Limb (tissue), 2 donors: ENCODE measurements around the gene WDR27.
"Not testable (repeated sequence)": the region's sequence is repeated elsewhere in the genome, so short reads cannot be mapped to it uniquely, and the experiment has no call there.

ENCODE experiments used
- DNase-seq, 2 donors: peaks; one replicate each; pipeline ENCODE4 v3.0.0-alpha.2; 2016; ENCODE audit errors: extremely low spot score in 2 of 2

Gene WDR27

DNA sequence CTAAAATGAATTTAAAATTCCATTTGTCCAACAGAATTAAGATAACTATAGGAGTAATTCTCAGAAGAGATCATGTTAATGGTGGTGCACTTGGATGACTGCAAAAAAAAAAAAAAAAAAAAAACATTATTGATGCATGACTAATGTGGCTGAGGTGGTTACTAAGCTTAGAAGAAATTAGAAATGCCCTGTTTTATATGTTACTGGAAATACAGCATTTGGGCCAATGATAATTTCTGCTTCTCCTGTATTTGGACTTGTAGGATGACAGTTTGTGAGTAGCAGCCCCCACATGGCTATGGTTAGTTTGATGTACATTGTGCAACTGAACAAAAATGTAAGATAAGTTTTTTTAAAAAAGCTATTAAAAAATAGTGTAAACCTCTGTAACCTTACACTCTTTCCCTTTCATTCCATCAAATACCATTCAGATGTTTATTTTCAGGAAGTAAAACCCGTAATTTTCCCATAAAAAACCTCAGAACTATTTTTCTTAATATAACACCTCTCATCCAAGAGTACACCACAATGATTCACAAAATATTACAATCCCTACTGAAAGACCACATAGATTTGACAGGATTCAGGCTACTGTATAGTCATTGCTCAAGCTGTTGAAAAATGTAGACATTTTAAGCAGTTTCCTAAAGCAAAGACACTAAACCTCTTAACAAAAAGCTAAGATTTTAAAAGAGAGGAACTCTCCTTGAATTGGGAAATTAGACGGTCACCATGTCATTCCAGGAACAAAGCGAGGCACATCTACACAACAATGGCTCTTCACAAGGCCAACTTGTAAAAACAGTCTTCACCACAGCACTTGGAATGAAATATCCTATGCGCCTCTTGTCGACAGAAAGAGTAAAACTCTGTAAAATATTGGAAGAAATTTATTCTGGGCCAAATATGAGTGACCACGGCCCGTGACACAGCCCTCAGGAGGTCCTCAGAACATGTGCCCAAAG is 83.0 kb downstream of the WDR27 start:
- no peak for DNase-seq

DNA sequence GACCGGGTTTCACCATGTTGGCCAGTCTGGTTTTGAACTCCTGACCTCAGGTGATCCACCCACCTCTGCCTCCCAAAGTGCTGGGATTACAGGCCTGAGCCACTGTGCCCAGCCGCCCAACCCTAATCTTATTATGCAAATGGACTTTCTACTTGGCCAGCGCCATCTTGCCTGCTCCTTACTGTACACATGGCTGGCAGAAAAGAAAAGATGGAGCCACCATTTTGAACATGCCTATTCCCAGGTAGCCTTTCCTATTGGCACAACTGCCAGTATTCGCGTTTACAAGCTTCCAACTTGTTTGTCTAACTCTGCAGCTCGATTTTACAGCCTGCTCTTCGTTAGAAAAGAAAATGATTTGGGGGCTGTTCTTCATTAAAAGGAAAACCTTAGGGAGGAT is 84.3 kb downstream of the WDR27 start:
- no peak for DNase-seq

DNA sequence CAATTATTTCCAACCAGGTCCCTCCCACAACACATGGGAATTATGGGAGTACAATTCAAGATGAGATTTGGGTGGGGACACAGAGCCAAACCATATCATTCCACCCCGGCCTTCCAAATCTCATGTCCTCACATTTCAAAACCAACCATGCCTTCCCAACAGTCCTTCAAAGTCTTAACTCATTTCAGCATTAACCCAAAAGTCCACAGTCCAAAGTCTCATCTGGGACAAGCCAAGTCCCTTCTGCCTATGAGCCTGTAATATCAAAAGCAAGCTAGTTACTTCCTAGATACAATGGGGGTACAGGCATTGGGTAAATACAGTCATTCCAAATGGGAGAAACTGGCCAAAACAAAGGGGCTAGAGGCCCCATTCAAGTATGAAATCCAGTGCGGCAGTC is 93.2 kb downstream of the WDR27 start:
- DNase-seq, result not testable (repeated sequence)

GRCh38 chr6:169604076-169604475 is 97.8 kb downstream of the WDR27 start:
- DNase-seq, result no peak

DNA sequence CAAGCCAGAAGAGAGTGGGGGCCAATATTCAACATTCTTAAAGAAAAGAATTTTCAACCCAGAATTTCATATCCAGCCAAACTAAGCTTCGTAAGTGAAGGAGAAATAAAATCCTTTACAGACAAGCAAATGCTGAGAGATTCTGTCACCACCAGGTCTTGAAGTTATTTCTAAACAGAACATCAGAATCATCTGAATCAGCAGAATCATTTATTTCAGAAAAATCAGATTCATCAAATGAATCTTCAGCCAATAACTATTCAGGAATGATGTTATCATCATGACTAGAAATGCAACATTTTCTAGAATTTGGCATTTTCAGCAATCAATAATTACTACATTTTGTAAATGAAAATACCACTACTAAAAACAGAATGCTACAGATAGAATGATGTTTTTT is 100.7 kb downstream of the WDR27 start:
- not testable (repeated sequence) for DNase-seq

DNA sequence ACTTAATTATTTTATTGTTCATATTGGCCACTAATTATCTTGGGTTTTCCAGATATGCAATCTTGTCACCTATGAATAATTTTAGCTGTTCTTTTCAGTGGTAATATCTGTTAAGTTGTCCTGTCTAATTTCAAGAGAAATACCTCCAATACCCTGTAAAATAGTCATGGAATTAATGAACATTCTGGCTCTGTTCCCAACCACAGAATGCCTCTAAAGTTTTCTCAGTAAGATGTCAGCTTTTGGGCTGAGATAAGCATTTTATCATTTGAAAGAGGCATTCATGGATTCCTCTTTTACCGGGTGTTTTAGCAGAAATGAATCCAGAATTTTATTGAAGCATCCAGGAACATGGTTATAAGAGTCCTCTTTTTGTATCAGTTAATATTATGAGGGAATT is 109.3 kb downstream of the WDR27 start:
- no peak for DNase-seq

DNA sequence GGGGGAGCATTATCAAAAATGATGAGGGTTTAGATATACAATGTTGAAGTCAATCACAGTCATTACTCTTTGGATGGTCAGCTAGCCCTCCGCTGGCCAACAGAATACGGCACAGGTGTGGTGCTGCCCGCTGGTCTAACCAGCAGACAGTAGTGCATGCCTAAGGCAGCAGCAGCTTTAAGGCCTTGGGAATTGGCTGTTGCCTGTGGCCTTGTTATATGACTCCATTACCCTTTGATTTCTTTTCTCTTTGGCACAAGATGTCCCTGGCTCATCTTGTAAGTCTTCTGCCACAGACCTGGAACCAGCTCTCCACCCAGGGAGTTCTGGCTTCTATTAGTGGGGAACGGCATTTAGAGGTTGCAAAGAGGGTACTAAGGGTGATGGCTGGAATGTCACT is 110.2 kb downstream of the WDR27 start:
- DNase-seq, result no peak

DNA sequence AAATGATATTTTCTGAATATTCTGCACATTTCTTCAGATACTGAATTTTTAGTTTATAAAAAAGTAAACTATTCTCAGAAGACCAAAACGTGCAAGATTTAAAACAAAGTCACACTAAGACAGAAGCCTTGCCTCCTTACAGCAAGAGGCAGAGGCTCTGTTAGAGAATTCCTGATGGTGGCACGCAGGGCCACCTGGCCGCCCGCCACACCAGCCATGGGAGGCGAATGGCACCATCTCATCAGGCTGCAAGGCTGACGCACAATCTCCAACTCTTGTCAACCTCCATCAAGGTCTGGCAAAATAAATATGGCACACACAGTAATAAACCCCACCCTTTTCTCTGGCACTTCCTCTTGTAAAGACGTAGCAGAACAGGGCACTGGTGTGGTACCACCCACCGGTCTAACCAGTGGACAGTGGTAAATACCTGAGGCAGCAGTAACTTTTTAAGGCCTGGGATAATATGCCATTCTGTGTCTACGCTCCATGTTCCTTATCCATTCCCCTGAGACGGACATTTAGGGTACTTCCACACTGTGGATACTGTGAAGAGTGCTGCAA is 111.4 kb downstream of the WDR27 start:
- no peak for DNase-seq

- no peak for DNase-seq
Observed at GRCh38 chr6:169589699-169590257, 112.1 kb downstream of the WDR27 start.

GRCh38 chr6:169589293-169589692 is 112.5 kb downstream of the WDR27 start:
- no peak for DNase-seq

GRCh38 chr6:169587975-169588374 is 113.9 kb downstream of the WDR27 start:
- no peak for DNase-seq

GRCh38 chr6:169583886-169584541 is 117.8 kb downstream of the WDR27 start:
- DNase-seq, result no peak

DNA sequence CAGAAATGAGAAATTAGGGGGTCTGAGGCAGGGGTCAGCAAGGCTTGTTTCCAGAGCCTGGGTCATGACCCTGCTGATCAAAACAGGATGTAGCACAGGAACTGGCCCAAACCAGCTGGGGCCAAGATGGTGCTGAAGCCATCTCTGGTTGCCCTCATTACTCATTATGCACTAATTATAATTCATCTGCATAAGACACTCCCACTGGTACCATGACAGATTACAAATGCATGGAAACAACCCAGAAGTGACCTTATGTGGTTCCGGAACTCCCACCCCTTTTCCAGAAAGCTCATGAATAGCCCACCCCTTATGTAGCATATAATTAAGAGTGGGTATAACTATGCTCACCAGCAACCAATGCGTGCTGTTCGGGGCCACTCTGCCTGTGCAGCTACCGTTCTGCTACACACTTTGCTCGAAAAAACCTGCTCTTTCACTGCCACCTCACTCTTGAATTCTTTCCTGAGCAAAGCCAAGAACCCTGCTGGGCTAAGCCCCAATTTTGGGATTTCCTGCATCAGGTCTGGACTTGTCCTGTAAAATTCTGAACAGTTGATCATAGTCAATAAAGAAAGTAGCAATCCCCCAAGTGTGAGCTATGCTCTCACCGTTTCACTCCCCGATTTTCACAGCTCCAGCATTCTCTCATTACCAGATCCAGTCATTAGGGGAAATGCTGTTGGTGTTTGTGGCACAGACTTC is 122.3 kb downstream of the WDR27 start:
- no peak for DNase-seq

DNA sequence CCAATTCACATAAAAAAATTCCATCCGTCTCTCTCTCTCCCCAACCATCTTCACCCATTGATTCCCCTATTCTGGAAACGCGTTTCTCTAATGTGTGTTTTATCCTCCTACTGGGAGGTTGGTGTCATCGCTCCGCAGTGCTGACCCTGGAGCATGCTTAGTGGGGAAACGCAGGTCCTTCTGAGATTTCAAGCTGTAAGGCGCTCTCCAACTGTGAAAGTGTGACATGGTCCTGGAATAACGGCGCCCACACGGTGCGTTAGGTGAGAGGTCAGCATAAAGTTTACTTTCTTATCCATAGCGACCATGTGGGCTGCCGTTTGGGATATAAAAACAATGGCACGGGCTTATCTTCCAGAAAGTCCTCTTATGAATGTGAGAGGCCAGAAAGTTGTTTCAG is 123.9 kb downstream of the WDR27 start:
- no peak for DNase-seq

DNA sequence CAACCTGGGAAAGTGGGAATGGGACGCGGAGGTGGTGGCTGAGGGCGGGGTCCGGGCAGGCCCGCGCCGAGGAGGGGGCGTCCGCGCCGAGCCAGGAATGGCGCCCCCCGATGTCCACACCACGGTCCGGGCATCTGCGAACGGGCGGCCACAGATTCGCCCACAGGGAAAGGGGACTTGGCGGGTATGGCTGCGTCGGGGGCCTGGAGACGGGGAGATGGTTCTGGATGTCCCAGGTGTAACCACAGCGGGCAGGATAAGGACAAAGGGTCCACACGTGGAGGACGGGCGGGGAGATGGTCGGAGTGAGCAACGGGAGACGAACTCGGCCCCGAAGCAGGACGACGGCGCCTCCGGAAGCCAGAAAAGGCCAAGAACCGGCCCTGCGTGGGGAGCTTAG is 124.6 kb downstream of the WDR27 start:
- DNase-seq, result no peak

- no peak for DNase-seq
Observed at GRCh38 chr6:169575821-169576220, 126.0 kb downstream of the WDR27 start.

DNA sequence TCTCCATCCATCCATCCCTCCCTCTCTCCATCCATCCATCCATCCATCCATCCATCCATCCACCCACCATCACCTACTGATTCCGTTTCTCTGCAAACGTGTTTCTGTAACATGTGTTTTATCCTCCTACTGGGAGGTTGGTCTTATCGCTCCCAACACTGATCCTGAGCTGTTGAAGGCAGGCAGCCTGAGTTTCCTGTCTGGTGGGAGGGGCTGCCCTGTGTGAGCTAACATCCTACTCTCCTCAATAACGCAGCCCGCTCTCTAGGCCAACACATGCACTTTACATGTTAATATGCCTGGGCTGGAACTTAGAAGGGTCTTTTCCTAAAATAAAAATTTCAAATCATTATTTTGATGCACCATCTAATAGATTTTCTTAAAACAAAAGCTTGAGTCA is 126.5 kb downstream of the WDR27 start:
- no peak for DNase-seq

DNA sequence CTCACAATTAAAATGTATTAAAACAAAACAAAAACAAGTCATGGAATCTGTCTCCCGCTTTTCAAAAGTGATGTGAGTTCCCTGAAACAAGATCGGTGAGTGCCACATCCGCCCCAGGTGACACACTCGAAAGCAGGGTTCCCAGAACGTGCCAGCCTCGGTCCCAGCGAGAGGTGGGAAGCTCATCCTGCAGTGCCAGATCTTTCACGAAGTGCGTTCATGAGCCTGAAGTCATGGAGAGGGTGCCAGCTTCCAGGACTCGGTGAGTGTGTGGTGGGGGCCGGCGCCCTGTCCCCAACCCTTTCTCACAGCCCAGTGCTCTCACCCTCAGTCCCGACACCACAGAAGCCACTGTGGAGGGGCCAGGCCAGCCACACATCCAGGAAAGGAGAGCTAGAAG is 127.4 kb downstream of the WDR27 start:
- no peak for DNase-seq

- DNase-seq, result no peak
Observed at GRCh38 chr6:169573883-169574282, 127.9 kb downstream of the WDR27 start.

DNA sequence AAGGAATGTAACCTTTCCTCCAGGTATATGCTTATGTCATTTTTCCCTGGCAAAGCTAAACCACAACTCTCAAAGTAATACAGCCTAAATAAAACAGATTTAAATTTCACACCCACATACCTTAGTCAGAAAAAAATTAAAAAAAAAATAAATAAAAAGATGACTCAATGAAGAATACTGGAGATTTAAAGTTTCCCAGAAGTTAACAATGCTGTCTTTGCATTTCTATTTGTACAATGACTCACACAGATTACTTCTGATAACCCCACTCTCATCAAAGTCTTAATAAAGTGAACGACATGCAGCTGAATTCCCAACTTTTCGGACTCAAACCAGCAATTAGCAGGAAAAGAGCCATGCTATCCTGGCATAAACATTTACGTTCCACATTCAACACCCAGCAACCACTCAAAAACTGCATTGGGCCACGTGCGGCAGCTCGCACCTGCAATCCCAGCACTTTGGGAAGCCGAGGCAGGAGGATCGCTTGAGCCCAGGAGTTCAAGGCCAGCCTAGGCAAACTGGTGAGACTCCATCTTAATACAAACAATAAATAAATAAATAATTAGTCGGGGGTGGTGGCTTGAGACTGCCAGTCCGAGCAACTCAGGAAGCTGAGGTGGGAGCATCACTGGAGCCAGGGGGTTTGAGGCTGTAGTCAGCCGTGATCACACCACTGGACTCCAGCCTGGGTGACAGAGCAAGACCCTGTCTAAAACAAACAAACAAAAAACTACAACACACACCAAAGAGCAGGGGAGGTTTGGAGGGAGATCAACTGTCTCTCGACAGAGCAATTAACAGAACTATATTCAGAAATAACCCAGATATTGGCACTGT is 130.5 kb downstream of the WDR27 start:
- DNase-seq, result no peak
